Panc1 (cell line): ENCODE data around the gene RNF41.

ENCODE experiments used
- CTCF ChIP-seq: fragments of 450-650 bp; IDR thresholded peaks from 2 replicates; pipeline ENCODE4 v1.5.1; 2017; ENCODE audit warnings: mild to moderate bottlenecking
- POLR2AphosphoS5 ChIP-seq: IDR thresholded peaks from 2 replicates; pipeline ENCODE4 v1.6.1; 2012; ENCODE audit warnings: mild to moderate bottlenecking, low read depth, low read length, moderate library complexity
- SIN3A ChIP-seq: IDR thresholded peaks from 2 replicates; pipeline ENCODE4 v1.6.1; 2012; ENCODE audit warnings: low read depth, mild to moderate bottlenecking, low read length, moderate library complexity, borderline replicate concordance; ENCODE audit not compliant: insufficient read depth
- TCF7L2 ChIP-seq: IDR thresholded peaks from 2 replicates; pipeline ENCODE4 v1.6.1; 2011; ENCODE audit warnings: mild to moderate bottlenecking, low read depth, low read length, inconsistent platforms

- TF ChIP-seq CTCF (peak; percentile 99), SIN3A (peak; percentile 89; the same call in 1 of the 2 replicates), POLR2AphosphoS5 (peak; percentile 61; the same call in 1 of the 2 replicates), TCF7L2 (no peak)
These were observed 2.5 kb upstream of the RNF41 start, which contains the start of gene NABP2 for GRCh38 chr12:56224102-56224701.
